Measurements from ENCODE around the gene FARP1. TPM values are rescaled to one million over a fixed set of nuclear protein-coding genes. Genes with fewer than 3 reads are reported as not detected.

FARP1 gene
- total and polyA plus RNA-seq, 2 of the 8 experiments (the other 6 are each of a cell fraction or from before 2014, with no cell fraction given): 24.7 to 104 TPM

DNA sequence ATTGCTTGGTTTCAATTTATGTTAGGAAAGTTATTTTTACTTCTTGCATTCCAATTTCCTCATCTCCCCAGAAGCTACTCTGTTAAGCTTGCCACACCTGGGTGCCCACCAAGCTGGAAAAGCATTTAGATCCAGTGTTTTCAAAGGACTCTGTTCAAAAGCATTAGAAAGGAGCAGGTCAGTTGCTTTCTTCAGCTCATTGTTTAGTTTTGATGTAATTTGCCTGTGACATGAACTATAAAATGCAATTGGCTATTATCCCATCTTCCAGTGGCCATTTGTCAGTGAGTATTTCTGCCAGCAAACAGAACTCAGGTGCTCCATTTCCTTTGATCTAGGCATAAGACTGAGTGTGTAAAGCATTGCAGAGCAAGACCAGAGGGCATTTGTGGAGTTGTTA is 80.8 kb downstream of the FARP1 start:
- peaks cover 2 to 3% of the 10 kb centered on the region in 2 experiments for H4K20me1 ChIP-seq (replicated peaks in 1 of 2; ENCODE audit: control insufficient read depth in 1 of 2, insufficient read depth in 2 of 2, low read length in 2 of 2)
- peaks cover 3 to 50% of the 10 kb centered on the region in 2 experiments; a peak in 3 of 4 replicates for H3K79me2 ChIP-seq (ENCODE audit: control insufficient read depth in 1 of 2, insufficient read depth in 2 of 2, low read length in 2 of 2)
- TF ChIP-seq SAP30 (IDR thresholded peaks at IDR 0.05; ENCODE audit: insufficient read depth, insufficient replicate concordance, low read length) (no peak), JUN (IDR thresholded peaks at IDR 0.05; ENCODE audit: low read depth, low read length) (no peak)

More for the DNA sequence above, 80.8 kb downstream of the FARP1 start:
- no peak for FAIRE-seq
- Histone ChIP-seq H3K56ac (replicated peaks; ENCODE audit: insufficient read length, low read depth, low read length) (no peak overlapping the region), H3K4me3 (ENCODE audit: extremely low read depth in 1 of 4, insufficient read depth in 2 of 4, low read depth in 3 of 4, low read length in 4 of 4) (no peak overlapping the region), H3K4me2 (ENCODE audit: insufficient read depth in 1 of 2, low read depth in 2 of 2, low read length in 2 of 2) (no peak overlapping the region), H2AK5ac (ENCODE audit: low read depth, low read length) (no peak overlapping the region), H3K79me1 (ENCODE audit: low read depth, low read length) (peaks cover 5% of the 10 kb centered on the region; the same call in 1 of the 2 replicates), H3K9me3 (ENCODE audit: insufficient read depth in 2 of 2, low read depth in 1 of 2, low read length in 1 of 2) (no peaks in the 10 kb centered on the region), H3K4ac (replicated peaks; ENCODE audit: insufficient read length, low read depth, low read length) (no peak overlapping the region), H3K18ac (ENCODE audit: extremely low read depth, low read length) (no peak overlapping the region), H2BK20ac (ENCODE audit: low read length) (no peak overlapping the region), H3K36me3 (ENCODE audit: control insufficient read depth in 2 of 4, insufficient read depth in 4 of 4, low read length in 3 of 4) (no peaks in the 10 kb centered on the region; a peak in 1 of 8 replicates), H3K23me2 (ENCODE audit: low read depth, low read length) (no peaks in the 10 kb centered on the region), H2BK15ac (ENCODE audit: low read length) (no peak overlapping the region), H4K5ac (ENCODE audit: insufficient read length, low read depth, low read length) (no peak overlapping the region), H2BK120ac (replicated peaks; ENCODE audit: low read depth, low read length) (no peak overlapping the region), H4K91ac (replicated peaks; ENCODE audit: insufficient read length, low read length) (no peak overlapping the region), H3K23ac (ENCODE audit: insufficient read length) (no peak overlapping the region), H4K8ac (ENCODE audit: extremely low read depth, insufficient read depth, low read length) (no peak overlapping the region), H3K27ac (ENCODE audit: low read depth, low read length) (no peak overlapping the region), H3K27me3 (replicated peaks in 1 of 4; ENCODE audit: control insufficient read depth in 3 of 4, extremely low read depth in 1 of 4, insufficient read depth in 3 of 4, low read length in 3 of 4) (no peaks in the 10 kb centered on the region), H2BK5ac (ENCODE audit: low read depth, low read length) (no peak overlapping the region), H3K9ac (replicated peaks in 1 of 4; ENCODE audit: extremely low read depth in 1 of 4, low read depth in 3 of 4, low read length in 3 of 4) (no peak overlapping the region), H3K4me1 (replicated peaks in 1 of 4; ENCODE audit: control insufficient read depth in 3 of 4, insufficient read depth in 4 of 4, low read length in 3 of 4) (no peaks in the 10 kb centered on the region), H3K14ac (ENCODE audit: insufficient read length) (no peak overlapping the region), H2BK12ac (ENCODE audit: low read depth, low read length) (no peak overlapping the region), H2AFZ (ENCODE audit: low read length) (no peak overlapping the region)
- DNase-seq (ENCODE audit: low read depth in 1 of 2, low spot score in 2 of 2): no peak
- CTCF ChIA-PET (ENCODE audit: partially characterized antibody): interaction anchor here (0.8 kb wide), 1 partner anchor 182 kb away, joined by 3 read pairs; no protein-coding TSS in a partner anchor
- POLR2A ChIA-PET (ENCODE audit: partially characterized antibody): no interaction called here

Data from H1 (cell line).